GM11168 (cell line): ENCODE data around the gene PLA2G4D.

Experiments
- in situ Hi-C: fragments of 300-500 bp; cut with MboI; formaldehyde crosslinking; loops from one replicate; pipeline ENCODE4 v1.12.0; 2022; ENCODE audit warnings: low sequenced_read_pairs; ENCODE audit not compliant: unreplicated experiment

The PLA2G4D gene

GRCh38 chr15:42128476-42128875, 34.1 kb upstream of the PLA2G4D start:
- in situ Hi-C loops: no loop called here

GRCh38 chr15:42123546-42123945, 29.2 kb upstream of the PLA2G4D start:
- in situ Hi-C loops: no loop called here

- in situ Hi-C loops: no loop called here
Observed at GRCh38 chr15:42121682-42122081, 27.3 kb upstream of the PLA2G4D start.

GRCh38 chr15:42121021-42121420, 26.7 kb upstream of the PLA2G4D start:
- in situ Hi-C loops: no loop called here

- in situ Hi-C loops: no loop called here
Observed at GRCh38 chr15:42120285-42120684, 25.9 kb upstream of the PLA2G4D start.

GRCh38 chr15:42119446-42119760, 25.0 kb upstream of the PLA2G4D start:
- in situ Hi-C loops: no loop called here

- in situ Hi-C loops: no loop called here
Observed at GRCh38 chr15:42118650-42119445, 24.5 kb upstream of the PLA2G4D start.

GRCh38 chr15:42111924-42112323, 17.6 kb upstream of the PLA2G4D start:
- in situ Hi-C loops: no loop called here

GRCh38 chr15:42110367-42110766, 16.0 kb upstream of the PLA2G4D start:
- in situ Hi-C loops: no loop called here

- in situ Hi-C loops: no loop called here
Observed at GRCh38 chr15:42108806-42109205, 14.4 kb upstream of the PLA2G4D start.

- in situ Hi-C loops: no loop called here
Observed at GRCh38 chr15:42108189-42108588, 13.8 kb upstream of the PLA2G4D start.

GRCh38 chr15:42107473-42107872, 13.1 kb upstream of the PLA2G4D start:
- in situ Hi-C loops: no loop called here

- in situ Hi-C loops: no loop called here
Observed at GRCh38 chr15:42106288-42106687, 11.9 kb upstream of the PLA2G4D start.

- in situ Hi-C loops: no loop called here
Observed at GRCh38 chr15:42104095-42104891, 9.9 kb upstream of the PLA2G4D start.

- in situ Hi-C loops: no loop called here
Observed at GRCh38 chr15:42102646-42103235, 8.4 kb upstream of the PLA2G4D start.

GRCh38 chr15:42101861-42102260, 7.5 kb upstream of the PLA2G4D start:
- in situ Hi-C loops: no loop called here

GRCh38 chr15:42100021-42100800, 5.8 kb upstream of the PLA2G4D start:
- in situ Hi-C loops: no loop called here

- in situ Hi-C loops: no loop called here
Observed at GRCh38 chr15:42097018-42097417, 2.7 kb upstream of the PLA2G4D start.

GRCh38 chr15:42093966-42094365, 396 bp downstream of the PLA2G4D start:
- in situ Hi-C loops: no loop called here
